ENCODE measurements around the gene RAB38. TPM values are rescaled to one million over a fixed set of nuclear protein-coding genes. Genes with fewer than 3 reads are reported as not detected.

RAB38 gene
- polyA plus RNA-seq, 3 donors = 0.25 to 1.3 (median 0.69) TPM

DNA sequence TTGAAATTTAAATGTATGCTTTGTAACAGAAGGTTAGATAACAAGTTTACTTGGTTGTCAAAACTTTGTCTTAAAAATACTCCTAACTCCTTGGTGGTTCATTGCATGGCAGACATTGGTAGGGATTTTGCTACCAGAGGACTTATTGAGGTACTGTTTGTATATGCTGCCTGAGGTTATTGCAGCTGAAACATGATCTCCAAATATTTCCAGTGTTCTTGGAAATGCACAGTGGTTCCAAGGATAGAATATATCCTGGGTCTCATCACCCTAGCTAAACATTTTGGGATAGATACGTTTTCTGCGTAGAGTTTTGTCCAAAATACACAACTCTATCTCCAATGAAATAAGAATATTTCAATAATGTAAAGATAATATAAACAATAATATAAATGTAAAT is 109.2 kb downstream of the RAB38 start:
- no peak overlapping the region for H3K27ac ChIP-seq (ENCODE audit: low read depth in 1 of 2, low read length in 2 of 2)
- no peaks in the 10 kb centered on the region for H3K36me3 Mint-ChIP-seq
- TF ChIP-seq, protein P1, sequence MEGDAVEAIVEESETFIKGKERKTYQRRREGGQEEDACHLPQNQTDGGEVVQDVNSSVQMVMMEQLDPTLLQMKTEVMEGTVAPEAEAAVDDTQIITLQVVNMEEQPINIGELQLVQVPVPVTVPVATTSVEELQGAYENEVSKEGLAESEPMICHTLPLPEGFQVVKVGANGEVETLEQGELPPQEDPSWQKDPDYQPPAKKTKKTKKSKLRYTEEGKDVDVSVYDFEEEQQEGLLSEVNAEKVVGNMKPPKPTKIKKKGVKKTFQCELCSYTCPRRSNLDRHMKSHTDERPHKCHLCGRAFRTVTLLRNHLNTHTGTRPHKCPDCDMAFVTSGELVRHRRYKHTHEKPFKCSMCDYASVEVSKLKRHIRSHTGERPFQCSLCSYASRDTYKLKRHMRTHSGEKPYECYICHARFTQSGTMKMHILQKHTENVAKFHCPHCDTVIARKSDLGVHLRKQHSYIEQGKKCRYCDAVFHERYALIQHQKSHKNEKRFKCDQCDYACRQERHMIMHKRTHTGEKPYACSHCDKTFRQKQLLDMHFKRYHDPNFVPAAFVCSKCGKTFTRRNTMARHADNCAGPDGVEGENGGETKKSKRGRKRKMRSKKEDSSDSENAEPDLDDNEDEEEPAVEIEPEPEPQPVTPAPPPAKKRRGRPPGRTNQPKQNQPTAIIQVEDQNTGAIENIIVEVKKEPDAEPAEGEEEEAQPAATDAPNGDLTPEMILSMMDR (IDR thresholded peaks at IDR 0.05) = no peak
- no peaks in the 10 kb centered on the region for H3K27me3 Mint-ChIP-seq (ENCODE audit: low read depth in 3 of 3)
- no peak for DNase-seq
- H3K9me3 ChIP-seq (replicated peaks in 1 of 2; ENCODE audit: control insufficient read depth in 1 of 2, insufficient read depth in 1 of 2, low read length in 2 of 2) = peaks cover 0 to 13% of the 10 kb centered on the region in 2 donors
- H3K36me3 ChIP-seq (replicated peaks in 1 of 2; ENCODE audit: control insufficient read depth in 1 of 2, insufficient read depth in 2 of 2, low read length in 2 of 2) = no peaks in the 10 kb centered on the region
- H3K4me3 ChIP-seq (replicated peaks in 1 of 3; ENCODE audit: low read depth in 2 of 3, low read length in 3 of 3) = no peak overlapping the region
- no peaks in the 10 kb centered on the region for H3K27me3 ChIP-seq (ENCODE audit: control insufficient read depth in 2 of 2, insufficient read depth in 2 of 2, low read length in 2 of 2)
- no peak overlapping the region for H3K27ac Mint-ChIP-seq
- H3K4me1 ChIP-seq (ENCODE audit: control insufficient read depth in 1 of 2, insufficient read depth in 2 of 2, low read length in 2 of 2) = no peaks in the 10 kb centered on the region
- H2AFZ ChIP-seq (ENCODE audit: insufficient read depth, low read depth, low read length, poor library complexity, severe bottlenecking) = no peak overlapping the region
- intact Hi-C loops (cut with micrococcal nuclease) = no loop called here
- no peak overlapping the region for H3K4me2 ChIP-seq (replicated peaks; ENCODE audit: extremely low read depth, low read length, poor library complexity, severe bottlenecking)
- H4K20me1 ChIP-seq (ENCODE audit: insufficient read depth, low read length) = no peaks in the 10 kb centered on the region
- peaks cover 0 to 13% (median 5%) of the 10 kb centered on the region in 7 donors for H3K9me3 Mint-ChIP-seq
- H3K4me1 Mint-ChIP-seq = no peaks in the 10 kb centered on the region
- H3K4me3 Mint-ChIP-seq = no peak overlapping the region
- no CpG with 5 or more reads among the region's 2 CpGs for WGBS (ENCODE audit: insufficient coverage)
- H3K9ac ChIP-seq (ENCODE audit: insufficient read depth, low read length, poor library complexity, severe bottlenecking) = no peak overlapping the region
- H3K79me2 ChIP-seq (ENCODE audit: insufficient read depth, low read length) = no peaks in the 10 kb centered on the region

DNA sequence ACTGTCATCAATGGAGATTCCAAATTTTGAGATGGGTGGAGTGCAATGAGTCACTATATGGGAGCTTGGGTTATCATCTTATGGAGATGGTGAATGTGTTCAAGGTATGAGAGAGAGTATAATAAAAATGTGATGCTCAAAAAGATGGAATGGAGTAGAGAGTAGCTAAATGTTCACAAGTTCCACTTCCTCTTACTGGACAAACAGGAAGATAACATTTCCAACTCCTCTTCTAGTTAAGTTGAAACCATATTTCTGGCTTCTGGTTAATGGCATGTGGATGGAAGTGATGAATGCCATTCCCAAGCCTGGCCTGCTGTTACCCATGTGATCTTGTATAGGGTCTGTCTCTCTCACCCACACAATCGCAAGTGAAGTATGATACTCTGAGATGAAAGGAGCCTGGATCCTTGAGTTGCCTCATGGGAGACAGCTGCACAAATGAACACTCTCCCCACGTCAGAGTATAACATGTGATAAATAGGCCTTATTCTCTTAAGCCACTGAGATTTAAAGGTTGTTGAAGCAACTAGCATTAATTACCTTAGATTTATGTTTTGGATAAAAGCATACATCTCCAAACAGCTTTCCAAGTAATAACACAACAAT is 111.0 kb downstream of the RAB38 start:
- H3K9ac ChIP-seq (ENCODE audit: insufficient read depth, low read length, poor library complexity, severe bottlenecking) = no peak overlapping the region
- no CpG with 5 or more reads among the region's 2 CpGs for WGBS (ENCODE audit: insufficient coverage)
- Mint-ChIP-seq H3K9me3 (peaks cover 0 to 3% (median 0%) of the 10 kb centered on the region in 7 donors), H3K4me1 (no peaks in the 10 kb centered on the region), H3K27ac (no peak overlapping the region), H3K36me3 (no peaks in the 10 kb centered on the region), H3K27me3 (ENCODE audit: low read depth in 3 of 3) (no peaks in the 10 kb centered on the region), H3K4me3 (no peak overlapping the region)
- no peaks in the 10 kb centered on the region for H4K20me1 ChIP-seq (ENCODE audit: insufficient read depth, low read length)
- no peak overlapping the region for H2AFZ ChIP-seq (ENCODE audit: insufficient read depth, low read depth, low read length, poor library complexity, severe bottlenecking)
- H3K4me2 ChIP-seq (replicated peaks; ENCODE audit: extremely low read depth, low read length, poor library complexity, severe bottlenecking) = no peak overlapping the region
- H3K9me3 ChIP-seq (replicated peaks in 1 of 2; ENCODE audit: control insufficient read depth in 1 of 2, insufficient read depth in 1 of 2, low read length in 2 of 2) = peaks cover 0 to 5% of the 10 kb centered on the region in 2 donors
- no peaks in the 10 kb centered on the region for H3K4me1 ChIP-seq (ENCODE audit: control insufficient read depth in 1 of 2, insufficient read depth in 2 of 2, low read length in 2 of 2)
- no peaks in the 10 kb centered on the region for H3K36me3 ChIP-seq (replicated peaks in 1 of 2; ENCODE audit: control insufficient read depth in 1 of 2, insufficient read depth in 2 of 2, low read length in 2 of 2)
- H3K79me2 ChIP-seq (ENCODE audit: insufficient read depth, low read length) = no peaks in the 10 kb centered on the region
- H3K4me3 ChIP-seq (replicated peaks in 1 of 3; ENCODE audit: low read depth in 2 of 3, low read length in 3 of 3) = no peak overlapping the region
- no peaks in the 10 kb centered on the region for H3K27me3 ChIP-seq (ENCODE audit: control insufficient read depth in 2 of 2, insufficient read depth in 2 of 2, low read length in 2 of 2)
- TF ChIP-seq, protein P1 (IDR thresholded peaks at IDR 0.05) = no peak
- DNase-seq = no peak
- intact Hi-C loops (cut with micrococcal nuclease) = no loop called here
- H3K27ac ChIP-seq (ENCODE audit: low read depth in 1 of 2, low read length in 2 of 2) = no peak overlapping the region

Small RNAs within 50 kb of the gene (small RNA-seq; reads per million reads assigned to genes)
- gene MIR3166 (ENCODE audit: insufficient read length, low read depth) (not detected), gene RF00019 (ENCODE audit: insufficient read length, low read depth) (not detected)

Other genes starting within 250 kb of the RAB38 start
- gene CTSC, start 162.3 kb upstream of the RAB38 start, polyA plus RNA-seq = 100 to 1,000 TPM; 150 to 415 (median 284) TPM